Thyroid gland (tissue), 4 donors: ENCODE measurements around the gene FRMD4A.

Experiments
- POLR2A ChIP-seq, 2 donors: fragments of 450-650 bp; IDR thresholded peaks; one replicate each; pipeline ENCODE4 v1.6.1; 2017; ENCODE audit warnings: antibody characterized with exemption in 2 of 2, mild to moderate bottlenecking in 2 of 2, moderate library complexity in 1 of 2
- TF ChIP-seq, protein P1 (sequence below), 6 experiments: fragments of 200-600 bp in 3 of 6; fragments of 450-650 bp in 3 of 6; sonication (generic) in 3 of 6; IDR thresholded peaks; one replicate each; pipeline ENCODE4 v1.5.1; 2016 to 2019; ENCODE audit warnings: antibody characterized with exemption in 6 of 6, mild to moderate bottlenecking in 2 of 6, inconsistent platforms in 1 of 6, moderate library complexity in 1 of 6

DNA sequence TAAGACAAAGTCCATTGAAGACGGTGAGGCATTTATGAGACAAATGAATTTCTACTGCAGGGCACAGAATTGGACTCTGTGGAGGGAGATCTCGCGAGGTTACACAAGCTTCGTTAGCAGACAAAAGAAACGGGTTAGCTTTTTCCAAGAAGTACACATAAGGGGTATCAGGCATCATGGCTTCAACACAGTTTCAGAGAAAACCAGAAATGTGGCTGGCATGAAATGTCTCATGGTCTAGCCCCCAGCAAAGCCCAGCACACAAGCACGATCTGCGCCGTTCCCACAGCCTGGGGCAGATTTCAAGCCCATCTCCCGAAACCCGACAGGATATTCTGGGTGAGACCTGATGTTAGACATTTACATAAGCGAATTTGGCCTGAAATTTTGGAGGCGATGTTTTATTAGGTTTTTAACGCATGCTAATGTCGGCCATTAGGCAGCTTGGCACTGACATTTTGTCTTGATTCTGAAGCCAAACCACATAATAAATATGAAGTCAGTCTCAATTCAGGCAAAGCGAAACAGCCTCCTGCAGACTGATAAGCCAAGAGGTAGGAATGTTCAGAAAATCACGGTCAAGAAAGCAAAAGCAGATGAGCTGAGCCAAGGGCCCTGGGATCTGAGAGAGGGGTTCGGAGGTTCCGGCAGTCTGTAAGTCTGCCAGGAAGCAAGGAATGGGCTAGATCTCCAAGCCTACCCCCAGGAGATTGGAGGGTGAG, 503.5 kb downstream of the FRMD4A start:
- no peak for TF ChIP-seq POLR2A (IDR thresholded peaks at IDR 0.05)
- TF ChIP-seq, protein P1, sequence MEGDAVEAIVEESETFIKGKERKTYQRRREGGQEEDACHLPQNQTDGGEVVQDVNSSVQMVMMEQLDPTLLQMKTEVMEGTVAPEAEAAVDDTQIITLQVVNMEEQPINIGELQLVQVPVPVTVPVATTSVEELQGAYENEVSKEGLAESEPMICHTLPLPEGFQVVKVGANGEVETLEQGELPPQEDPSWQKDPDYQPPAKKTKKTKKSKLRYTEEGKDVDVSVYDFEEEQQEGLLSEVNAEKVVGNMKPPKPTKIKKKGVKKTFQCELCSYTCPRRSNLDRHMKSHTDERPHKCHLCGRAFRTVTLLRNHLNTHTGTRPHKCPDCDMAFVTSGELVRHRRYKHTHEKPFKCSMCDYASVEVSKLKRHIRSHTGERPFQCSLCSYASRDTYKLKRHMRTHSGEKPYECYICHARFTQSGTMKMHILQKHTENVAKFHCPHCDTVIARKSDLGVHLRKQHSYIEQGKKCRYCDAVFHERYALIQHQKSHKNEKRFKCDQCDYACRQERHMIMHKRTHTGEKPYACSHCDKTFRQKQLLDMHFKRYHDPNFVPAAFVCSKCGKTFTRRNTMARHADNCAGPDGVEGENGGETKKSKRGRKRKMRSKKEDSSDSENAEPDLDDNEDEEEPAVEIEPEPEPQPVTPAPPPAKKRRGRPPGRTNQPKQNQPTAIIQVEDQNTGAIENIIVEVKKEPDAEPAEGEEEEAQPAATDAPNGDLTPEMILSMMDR (IDR thresholded peaks at IDR 0.05) = no peak
